Osteocyte (in vitro differentiated cells): ENCODE results near the gene ZNF225. TPM values are rescaled to one million over a fixed set of nuclear protein-coding genes. Genes with fewer than 3 reads are reported as not detected.
"Not testable (repeated sequence)": the region's sequence is repeated elsewhere in the genome, so short reads cannot be mapped to it uniquely, and the experiment has no call there.

ENCODE experiments used
- DNase-seq: peaks from one replicate; pipeline ENCODE4 v3.0.0; 2021; ENCODE audit warnings: mixed read lengths; ENCODE audit not compliant: unreplicated experiment; ENCODE audit errors: extremely low spot score
- H3K27ac Mint-ChIP-seq: one replicate; pipeline ENCODE4 v1.8.0; 2021; ENCODE audit warnings: mild to moderate bottlenecking, mixed read lengths; ENCODE audit not compliant: unreplicated experiment
- H3K27me3 Mint-ChIP-seq: one replicate; pipeline ENCODE4 v1.8.0; 2021; ENCODE audit warnings: mixed read lengths; ENCODE audit not compliant: unreplicated experiment
- H3K36me3 Mint-ChIP-seq: one replicate; pipeline ENCODE4 v1.8.0; 2021; ENCODE audit warnings: mixed read lengths; ENCODE audit not compliant: unreplicated experiment
- H3K4me1 Mint-ChIP-seq: one replicate; pipeline ENCODE4 v1.8.0; 2021; ENCODE audit warnings: mixed read lengths; ENCODE audit not compliant: unreplicated experiment
- H3K4me3 Mint-ChIP-seq: one replicate; pipeline ENCODE4 v1.8.0; 2021; ENCODE audit warnings: mild to moderate bottlenecking, moderate library complexity, mixed read lengths; ENCODE audit not compliant: unreplicated experiment
- H3K9me3 Mint-ChIP-seq: one replicate; pipeline ENCODE4 v1.8.0; 2021; ENCODE audit warnings: mixed read lengths; ENCODE audit not compliant: unreplicated experiment
- CTCF ChIP-seq: fragments of 200-600 bp; sonication (generic); IDR thresholded peaks from 2 replicates; pipeline ENCODE4 v1.5.0; 2021; ENCODE audit warnings: antibody characterized with exemption, mild to moderate bottlenecking, moderate library complexity
- total RNA-seq: library from RNA; stranded (reverse); gene quantifications from 2 replicates; pipeline ENCODE4 v1.2.1, GENCODE V29; 2021

The ZNF225 gene
- total RNA-seq, 1 donor from 2014 or later = 6.1 TPM

GRCh38 chr19:44109458-44109857 is 3.7 kb upstream of the ZNF225 start:
- TF ChIP-seq CTCF = no peak
- H3K4me3 Mint-ChIP-seq = no peak overlapping the region
- H3K9me3 Mint-ChIP-seq = peaks cover 37% of the 10 kb centered on the region
- DNase-seq = no peak
- H3K36me3 Mint-ChIP-seq = peaks cover 46% of the 10 kb centered on the region
- peaks cover 12% of the 10 kb centered on the region for H3K4me1 Mint-ChIP-seq
- H3K27me3 Mint-ChIP-seq = no peaks in the 10 kb centered on the region
- no peak overlapping the region for H3K27ac Mint-ChIP-seq

- TF ChIP-seq CTCF = no peak
- DNase-seq = no peak
- H3K4me1 Mint-ChIP-seq = peaks cover 20% of the 10 kb centered on the region
- peak overlapping the region; percentile 98 for H3K27ac Mint-ChIP-seq
- H3K27me3 Mint-ChIP-seq = no peaks in the 10 kb centered on the region
- peaks cover 31% of the 10 kb centered on the region for H3K36me3 Mint-ChIP-seq
- peak overlapping the region; percentile 96 for H3K4me3 Mint-ChIP-seq
- H3K9me3 Mint-ChIP-seq = peaks cover 32% of the 10 kb centered on the region
Observed at GRCh38 chr19:44111910-44112463, 1.2 kb upstream of the ZNF225 start.

- Mint-ChIP-seq H3K4me3 (peak overlapping the region; percentile 96), H3K27me3 (no peaks in the 10 kb centered on the region), H3K27ac (peak overlapping the region; percentile 98), H3K9me3 (peaks cover 24% of the 10 kb centered on the region), H3K36me3 (peaks cover 23% of the 10 kb centered on the region), H3K4me1 (peaks cover 20% of the 10 kb centered on the region)
- DNase-seq = no peak
- no peak for TF ChIP-seq CTCF
Observed at GRCh38 chr19:44112802-44113137, 429 bp upstream of the ZNF225 start.

- H3K4me1 Mint-ChIP-seq = peaks cover 20% of the 10 kb centered on the region
- H3K36me3 Mint-ChIP-seq = peaks cover 27% of the 10 kb centered on the region
- no peaks in the 10 kb centered on the region for H3K27me3 Mint-ChIP-seq
- DNase-seq = no peak
- TF ChIP-seq CTCF = no peak
- H3K9me3 Mint-ChIP-seq = peaks cover 17% of the 10 kb centered on the region
- peak overlapping the region; percentile 98 for H3K27ac Mint-ChIP-seq
- peak overlapping the region; percentile 96 for H3K4me3 Mint-ChIP-seq
Observed at GRCh38 chr19:44113784-44114390, 688 bp downstream of the ZNF225 start.

GRCh38 chr19:44121162-44121561 is 8.0 kb downstream of the ZNF225 start:
- not testable (repeated sequence) for DNase-seq, H3K27me3 Mint-ChIP-seq, H3K4me1 Mint-ChIP-seq, H3K4me3 Mint-ChIP-seq, H3K27ac Mint-ChIP-seq
- peaks cover 80% of the 10 kb centered on the region for H3K36me3 Mint-ChIP-seq
- H3K9me3 Mint-ChIP-seq = peaks cover 29% of the 10 kb centered on the region
